HG03025 (cell line): ENCODE results near the gene FAM234A.

ENCODE experiments used
- ATAC-seq: cut with Tn5 transposase; IDR thresholded peaks from one replicate; pipeline ENCODE4 v1.9.1; 2021; ENCODE audit warnings: mild to moderate bottlenecking, moderate library complexity; ENCODE audit not compliant: unreplicated experiment, low FRiP score

FAM234A gene

DNA sequence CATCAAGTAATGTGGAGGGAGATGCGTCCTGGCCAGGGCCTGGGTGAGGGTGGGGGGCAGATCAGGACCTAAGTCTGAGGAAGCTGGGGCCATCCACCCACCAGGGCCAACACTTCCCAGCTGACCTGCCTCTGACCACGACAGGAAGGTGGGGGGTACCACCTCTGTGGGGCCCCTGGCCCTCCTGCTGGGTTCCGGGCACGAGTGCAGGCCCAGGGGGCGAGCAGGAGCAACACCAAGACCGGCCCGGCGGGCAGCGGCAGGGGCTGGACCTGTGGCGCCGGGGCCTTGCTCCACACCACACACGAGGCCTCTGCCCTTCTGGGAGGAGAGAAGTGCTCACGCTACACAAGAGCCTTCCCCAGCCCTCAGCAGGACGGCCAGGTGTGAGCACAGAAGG, 61.7 kb downstream of the FAM234A start:
- no peak for ATAC-seq

DNA sequence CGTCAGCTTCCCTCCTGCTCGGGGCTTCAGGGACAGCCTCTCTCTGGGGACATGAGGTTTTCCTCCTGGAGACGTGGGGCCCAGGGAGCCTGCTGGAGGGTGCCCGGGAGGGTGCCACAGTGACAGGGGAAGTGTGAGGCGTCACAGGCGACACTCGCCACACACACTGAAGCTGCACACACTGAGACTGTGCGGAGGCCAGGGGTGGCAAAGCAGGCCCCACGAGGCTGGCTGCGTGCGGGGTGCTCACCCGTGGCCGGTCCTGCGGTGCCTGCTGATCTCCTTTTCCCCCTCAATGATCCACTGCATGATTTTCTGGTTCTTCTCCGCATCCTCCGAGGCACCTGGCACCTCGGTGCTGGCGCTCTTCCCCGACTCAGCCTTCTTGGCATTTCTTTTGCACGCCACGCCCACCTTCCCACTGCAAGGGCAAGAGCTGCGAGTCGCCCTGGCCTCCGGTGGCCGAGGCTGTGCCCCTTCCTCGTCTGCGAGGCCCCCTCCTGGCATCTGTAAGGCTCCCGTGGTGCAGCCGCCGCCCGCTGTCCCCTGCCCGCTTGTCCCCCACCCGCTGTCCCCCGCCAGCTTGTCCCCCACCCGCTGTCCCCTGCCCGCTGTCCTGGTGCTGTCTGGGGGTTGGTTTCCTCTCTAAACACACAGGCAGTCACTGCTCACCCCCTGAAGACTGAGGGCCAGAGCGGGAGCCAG, 62.3 kb downstream of the FAM234A start:
- ATAC-seq, result no peak

DNA sequence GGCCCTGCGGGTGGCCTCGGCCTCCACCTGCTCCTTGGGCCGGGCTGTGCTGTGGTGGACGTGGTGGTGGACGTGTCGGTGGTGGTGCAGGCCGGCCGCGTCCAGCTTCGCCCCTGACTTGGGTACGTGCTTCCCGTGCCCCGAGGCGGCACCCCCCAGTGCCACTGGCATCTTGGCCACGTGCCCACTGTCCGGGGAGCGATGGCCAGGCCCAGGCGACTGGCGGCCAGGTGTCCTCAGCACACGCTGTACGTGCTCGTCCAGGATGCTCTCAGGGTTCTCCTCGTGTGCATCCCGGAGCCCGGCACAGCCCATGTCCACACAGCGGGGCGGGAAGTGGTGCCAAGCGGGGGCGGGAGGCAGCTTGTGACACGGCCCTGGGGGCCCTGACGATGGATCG, 63.2 kb downstream of the FAM234A start:
- ATAC-seq, result no peak

DNA sequence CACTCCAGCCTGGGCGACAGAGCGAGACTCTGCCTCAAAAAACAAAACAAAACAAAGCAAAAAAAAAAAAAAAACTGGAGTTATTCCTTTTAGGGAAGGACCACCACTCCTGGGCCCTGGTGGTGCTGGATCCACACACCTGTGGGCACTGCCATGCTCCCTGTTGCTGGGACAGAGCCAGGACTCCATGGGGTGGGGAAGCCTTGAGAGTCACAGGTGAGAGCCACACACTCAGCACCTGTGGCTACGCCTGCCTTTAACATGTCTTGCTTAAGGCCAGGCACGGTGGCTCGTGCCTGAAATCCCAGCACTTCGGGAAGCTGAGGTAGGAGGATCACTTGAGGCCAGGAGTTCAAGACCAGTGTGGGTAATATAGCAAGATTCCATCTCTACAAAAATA, 66.6 kb downstream of the FAM234A start:
- no peak for ATAC-seq

DNA sequence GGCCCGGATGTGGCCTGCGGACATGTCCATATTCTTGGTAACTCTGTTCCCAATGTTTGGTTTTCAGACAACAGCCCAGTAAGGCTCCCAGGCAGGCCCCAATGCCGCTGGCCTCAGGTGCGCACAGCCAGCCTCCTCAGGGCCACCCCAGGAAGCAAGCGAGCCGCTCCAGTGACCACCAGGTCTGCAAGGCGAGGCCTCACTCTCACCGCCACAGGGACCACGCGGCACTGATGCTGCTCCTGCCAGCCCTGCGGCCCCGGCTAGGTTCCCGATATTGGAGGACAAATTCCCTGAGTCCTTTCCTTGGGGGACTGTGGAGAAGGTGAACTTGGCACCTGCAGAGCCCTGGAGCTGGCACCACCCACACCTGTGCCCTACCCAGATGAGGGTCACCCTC, 67.3 kb downstream of the FAM234A start:
- no peak for ATAC-seq

DNA sequence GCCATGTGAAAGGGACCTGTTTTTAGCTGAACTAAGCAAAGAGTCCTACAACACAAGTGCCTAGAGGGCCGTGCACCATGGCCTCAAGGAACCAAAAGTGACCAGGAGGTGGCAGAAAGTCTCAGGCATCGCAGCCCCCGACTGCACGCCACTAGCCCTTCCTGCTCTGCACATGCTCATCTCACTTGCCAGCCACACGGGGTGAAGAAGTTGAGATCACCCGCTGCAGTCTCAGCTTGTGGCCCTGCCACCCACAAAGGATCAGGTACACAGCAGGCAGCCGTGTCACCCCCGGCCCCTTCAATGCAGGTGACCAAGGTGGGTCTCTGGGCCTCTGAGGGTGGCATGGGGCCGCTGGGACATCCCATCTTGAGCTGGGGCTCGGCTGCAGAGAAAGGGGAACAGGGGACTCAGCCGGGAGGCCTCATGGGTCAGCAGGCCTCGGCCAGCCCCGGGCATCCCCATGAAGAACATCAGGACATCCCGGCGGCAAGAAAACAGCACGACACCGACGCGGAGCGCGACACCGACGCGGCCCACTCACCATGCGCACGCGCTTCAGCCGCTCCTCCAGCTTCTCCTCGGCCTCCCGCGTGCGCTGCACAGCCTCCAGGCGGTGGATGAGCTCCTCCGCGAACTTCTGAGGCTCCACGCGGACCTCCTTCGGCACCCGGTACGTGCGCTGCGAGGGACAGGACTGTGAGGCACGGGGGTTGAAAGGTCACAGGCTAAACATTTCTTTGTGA, 69.3 kb downstream of the FAM234A start:
- ATAC-seq, result no peak

DNA sequence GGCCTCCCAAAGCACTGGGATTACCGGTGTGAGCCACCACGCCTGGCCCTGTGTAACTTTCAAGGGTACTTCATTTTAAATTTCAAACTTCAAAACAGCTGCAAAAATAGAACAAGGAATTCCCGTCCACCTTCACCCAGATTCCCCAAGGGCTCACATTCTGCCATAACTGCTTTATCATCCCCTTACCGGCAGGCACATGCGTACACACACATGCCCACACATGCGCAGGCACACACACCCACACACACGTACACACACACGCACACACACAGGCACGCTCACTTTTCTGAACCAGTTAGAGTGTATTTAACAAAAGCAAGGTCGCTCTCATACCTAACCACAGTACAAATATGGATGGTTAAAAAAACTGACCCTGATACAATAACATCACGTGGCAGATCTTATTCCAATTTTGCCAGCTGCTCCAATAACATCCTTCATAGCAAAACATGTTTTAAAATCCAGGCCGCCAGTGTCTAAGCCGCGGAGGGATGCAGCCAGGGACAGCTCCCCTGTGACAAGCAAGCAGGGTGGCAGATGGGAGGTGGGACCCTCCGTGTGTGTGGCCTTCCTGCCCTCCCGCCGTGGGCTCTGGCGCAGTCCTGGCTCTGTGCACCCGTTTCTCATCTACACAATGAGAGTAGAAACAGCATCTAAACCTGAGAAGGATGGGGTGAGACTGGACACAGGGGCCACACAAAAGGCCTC, 71.5 kb downstream of the FAM234A start:
- no peak for ATAC-seq

DNA sequence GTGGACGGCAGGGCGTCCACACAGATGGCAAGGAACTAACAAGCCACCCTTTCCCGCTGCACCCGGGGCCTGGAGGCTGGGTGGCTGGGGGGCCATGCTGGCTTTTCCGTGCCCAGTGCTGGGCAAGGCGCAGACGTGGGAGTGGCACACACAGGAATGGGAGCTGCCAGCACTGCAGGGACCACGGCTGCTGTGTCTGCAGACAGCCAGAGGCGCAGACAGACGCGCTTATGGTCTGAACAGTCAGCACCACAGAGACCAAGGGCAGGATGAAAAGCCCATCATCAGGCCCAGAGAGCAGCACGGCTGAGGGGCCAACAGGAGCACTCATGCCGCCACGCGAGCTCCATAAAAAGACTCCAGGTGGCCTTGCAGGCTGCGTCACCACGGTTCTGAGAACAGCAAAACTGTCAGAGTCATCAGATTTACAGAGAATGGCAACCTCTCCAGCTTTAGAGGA, 72.3 kb downstream of the FAM234A start:
- ATAC-seq, result no peak

DNA sequence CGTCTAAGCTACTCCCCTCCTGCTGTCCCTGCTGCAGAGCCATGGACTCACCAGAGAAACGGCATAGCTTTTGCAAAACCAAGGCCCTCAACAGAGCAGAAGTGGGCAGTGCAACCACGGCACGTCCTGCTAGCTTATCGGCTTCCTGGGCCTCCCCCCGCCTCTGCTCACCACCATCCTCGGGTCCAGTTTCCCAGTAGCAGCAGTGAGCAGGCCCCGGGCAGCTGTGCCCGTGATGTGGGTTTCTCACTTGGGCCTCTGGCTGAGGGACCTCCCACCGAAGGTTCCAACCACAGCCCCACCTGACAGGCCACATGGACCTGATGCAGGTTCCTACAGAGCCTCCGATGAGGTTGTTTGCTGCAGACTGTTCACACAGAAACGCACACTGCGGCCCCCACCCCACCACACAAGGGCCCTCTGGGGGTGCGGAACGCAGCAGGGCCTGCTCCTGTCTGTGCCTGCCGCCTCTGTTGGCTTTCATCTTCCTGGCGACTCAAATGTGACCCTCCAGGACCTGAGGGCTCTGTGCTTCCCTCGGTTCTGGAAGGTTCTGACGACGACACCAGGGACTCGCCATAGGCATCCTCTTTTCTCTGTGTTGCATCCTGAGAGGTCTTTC, 73.2 kb downstream of the FAM234A start:
- ATAC-seq, result no peak

DNA sequence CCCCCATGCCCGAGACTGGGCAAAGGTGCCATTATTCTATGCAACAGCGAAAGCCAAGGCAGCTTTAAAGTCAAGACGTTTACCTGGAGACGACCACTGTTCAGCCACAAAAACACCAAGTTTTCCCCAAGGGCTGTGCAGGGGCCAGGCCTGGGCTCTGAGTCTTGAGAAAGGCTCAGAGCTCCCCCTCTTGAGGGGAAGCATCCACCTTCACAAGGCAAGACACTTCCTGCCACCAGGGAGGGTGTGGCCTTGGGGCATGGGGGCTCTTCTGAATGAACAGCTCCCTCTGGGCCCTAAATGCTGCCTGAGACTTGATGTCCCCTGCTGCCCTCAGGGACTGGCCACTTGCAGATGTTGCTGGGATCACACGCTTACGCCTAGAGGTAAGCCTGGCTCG, 74.9 kb downstream of the FAM234A start:
- ATAC-seq, result no peak

DNA sequence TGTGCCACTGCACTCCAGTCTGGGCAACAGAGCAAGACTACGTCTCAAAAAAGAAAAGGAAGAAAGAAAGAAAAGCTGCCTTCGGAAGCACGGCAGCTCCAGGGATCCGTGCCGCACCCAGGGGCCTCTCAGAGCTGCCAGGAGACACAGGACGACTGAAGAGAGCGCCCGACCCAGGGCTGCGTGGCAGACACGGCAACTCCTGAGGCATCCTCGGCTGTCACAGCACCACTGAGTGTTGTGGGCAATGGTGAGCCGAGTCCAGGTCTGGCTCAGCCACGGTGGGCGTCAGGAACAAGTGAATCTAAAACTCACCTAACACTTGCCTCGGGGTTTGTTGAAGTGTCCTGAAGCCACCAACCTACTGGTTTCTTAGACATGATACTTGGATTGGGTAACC, 77.1 kb downstream of the FAM234A start:
- no peak for ATAC-seq

DNA sequence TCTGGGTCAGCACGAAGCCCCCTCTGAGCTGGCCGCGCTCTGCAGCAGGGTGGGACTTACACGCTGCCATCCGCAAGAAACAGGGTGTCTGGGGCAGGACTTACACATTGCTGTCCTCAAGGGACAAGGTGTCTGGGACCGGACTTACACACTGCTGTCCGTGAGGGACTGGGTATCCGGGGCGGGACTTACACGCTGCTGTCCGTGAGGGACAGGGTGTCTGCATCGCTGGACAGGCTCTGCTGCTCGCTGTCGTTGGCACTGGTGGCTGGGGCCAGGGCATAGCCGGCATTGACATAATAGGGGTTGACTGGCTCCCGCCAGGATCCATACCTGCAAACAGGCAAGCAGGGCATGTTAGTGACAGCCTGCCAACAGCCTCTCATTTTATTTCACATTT, 79.7 kb downstream of the FAM234A start:
- no peak for ATAC-seq

DNA sequence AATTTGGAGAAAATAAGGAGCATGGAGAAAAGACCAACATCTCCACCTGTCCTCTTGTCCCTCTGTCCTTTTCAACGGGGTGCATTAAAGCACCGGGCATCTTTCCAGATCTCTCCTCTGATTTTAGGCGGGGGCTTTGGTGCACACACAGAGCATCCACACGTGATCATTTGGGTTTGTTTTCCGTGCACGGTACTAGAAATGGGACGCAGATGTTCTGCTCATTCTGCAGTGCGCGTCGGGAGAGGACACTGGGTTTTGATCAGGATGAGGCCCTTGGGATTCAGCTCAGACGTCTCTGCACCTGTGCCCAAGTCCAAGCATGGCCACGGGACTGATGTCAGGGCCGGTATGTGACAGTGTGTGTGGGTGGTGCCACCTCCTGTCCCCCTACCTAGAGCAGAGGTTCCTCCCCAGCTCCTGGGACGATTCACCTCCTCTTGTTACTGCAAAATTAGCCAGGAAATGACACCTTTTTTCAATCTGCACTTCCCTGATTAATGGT, 80.2 kb downstream of the FAM234A start:
- no peak for ATAC-seq
